Nephron (organoid): Measurements from ENCODE around the gene SPOCK2.

Source experiments
- H3K27ac Mint-ChIP-seq, 3 experiments: 2 replicates each; pipeline ENCODE4 v1.8.0; 2020; ENCODE audit warnings: mixed read lengths in 3 of 3, mild to moderate bottlenecking in 2 of 3, moderate library complexity in 1 of 3
- H3K27me3 Mint-ChIP-seq: 2 replicates; pipeline ENCODE4 v1.8.0; 2021; ENCODE audit warnings: low read depth, mild to moderate bottlenecking, moderate library complexity, mixed read lengths
- H3K36me3 Mint-ChIP-seq: 2 replicates; pipeline ENCODE4 v1.8.0; 2020; ENCODE audit warnings: low read depth, mixed read lengths
- H3K4me1 Mint-ChIP-seq: 2 replicates; pipeline ENCODE4 v1.8.0; 2020; ENCODE audit warnings: mixed read lengths
- H3K4me3 Mint-ChIP-seq, 3 experiments: 2 replicates each; pipeline ENCODE4 v1.8.0; 2020; ENCODE audit warnings: mild to moderate bottlenecking in 3 of 3, mixed read lengths in 3 of 3, moderate library complexity in 2 of 3
- H3K9me3 Mint-ChIP-seq: 2 replicates; pipeline ENCODE4 v1.8.0; 2020; ENCODE audit warnings: mixed read lengths
- CTCF ChIP-seq, 3 experiments: fragments of 200-600 bp; sonication (generic); IDR thresholded peaks; one replicate each; pipeline ENCODE4 v1.5.0; 2021; ENCODE audit warnings: antibody characterized with exemption in 3 of 3; ENCODE audit not compliant: unreplicated experiment in 3 of 3

The SPOCK2 gene

DNA sequence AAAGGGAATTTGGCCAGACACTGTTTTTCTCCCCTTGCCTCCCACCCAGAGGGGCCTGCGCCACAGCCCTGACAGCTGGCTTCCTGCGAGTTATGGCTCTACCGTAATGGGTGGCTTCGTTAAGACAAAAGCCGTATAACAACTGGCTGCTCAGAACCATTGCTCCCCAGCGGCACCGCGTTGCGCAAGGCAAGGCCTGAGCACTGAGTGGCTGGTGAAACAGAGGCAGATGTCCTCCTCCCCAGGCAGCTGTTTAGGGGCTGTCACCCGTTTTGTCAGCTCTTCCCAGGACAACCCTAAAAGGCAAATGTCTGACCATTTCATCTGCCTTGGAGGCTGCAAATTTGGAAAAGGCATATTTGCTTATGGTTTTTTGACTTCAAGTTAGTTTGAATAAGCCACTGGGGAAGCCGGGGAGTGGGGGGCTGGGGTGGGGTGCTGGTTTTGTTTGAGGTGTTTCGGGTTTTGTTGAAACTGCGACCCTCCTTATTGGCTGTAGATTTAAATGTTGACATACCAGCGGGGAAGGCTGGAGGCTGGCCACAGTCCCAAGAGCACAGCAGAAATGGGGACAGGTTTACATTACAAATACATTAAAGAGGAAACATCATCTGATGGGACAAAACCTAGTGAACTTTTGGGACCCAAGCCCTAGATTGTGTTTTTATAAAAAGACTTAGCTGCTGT lies 681 bp upstream of the SPOCK2 start:
- Mint-ChIP-seq H3K27me3 (peaks cover 57% of the 10 kb centered on the region), H3K4me1 (peaks cover 33% of the 10 kb centered on the region), H3K27ac (peak overlapping the region; percentile 83 to 96 (median 94)), H3K4me3 (peak overlapping the region; percentile 83 to 88 (median 84)), H3K9me3 (no peaks in the 10 kb centered on the region), H3K36me3 (peaks cover 5% of the 10 kb centered on the region)
- no peak for TF ChIP-seq CTCF (IDR thresholded peaks at IDR 0.05; ENCODE audit: unreplicated experiment in 3 of 3)

GRCh38 chr10:72087392-72087968 lies 871 bp downstream of the SPOCK2 start:
- peak overlapping the region in 1 of 3 experiments; percentile 65 for H3K27ac Mint-ChIP-seq
- no peak for TF ChIP-seq CTCF (IDR thresholded peaks at IDR 0.05; ENCODE audit: unreplicated experiment in 3 of 3)
- peak overlapping the region; percentile 62 to 77 (median 71) for H3K4me3 Mint-ChIP-seq
- peaks cover 63% of the 10 kb centered on the region for H3K27me3 Mint-ChIP-seq
- no peaks in the 10 kb centered on the region for H3K9me3 Mint-ChIP-seq
- H3K4me1 Mint-ChIP-seq: peaks cover 33% of the 10 kb centered on the region
- H3K36me3 Mint-ChIP-seq: peaks cover 4% of the 10 kb centered on the region

- Mint-ChIP-seq H3K9me3 (no peaks in the 10 kb centered on the region), H3K27me3 (peaks cover 62% of the 10 kb centered on the region), H3K27ac (peak overlapping the region; percentile 29 to 89 (median 75)), H3K36me3 (no peaks in the 10 kb centered on the region), H3K4me3 (peak overlapping the region; percentile 77 to 87 (median 85)), H3K4me1 (peaks cover 33% of the 10 kb centered on the region)
- peak in 1 of 3 experiments; percentile 14 for TF ChIP-seq CTCF (IDR thresholded peaks at IDR 0.05; ENCODE audit: unreplicated experiment in 3 of 3)
Observed at GRCh38 chr10:72086466-72087391, 1.6 kb downstream of the SPOCK2 start.

- Mint-ChIP-seq H3K27me3 (peaks cover 57% of the 10 kb centered on the region), H3K4me3 (peak overlapping the region; percentile 76 to 87 (median 85)), H3K36me3 (no peaks in the 10 kb centered on the region)
Observed at GRCh38 chr10:72085864-72086465, 2.4 kb downstream of the SPOCK2 start.

More at GRCh38 chr10:72085864-72086465, 2.4 kb downstream of the SPOCK2 start:
- TF ChIP-seq CTCF (IDR thresholded peaks at IDR 0.05; ENCODE audit: unreplicated experiment in 3 of 3): no peak
- Mint-ChIP-seq H3K4me1 (peaks cover 38% of the 10 kb centered on the region), H3K9me3 (no peaks in the 10 kb centered on the region), H3K27ac (peak overlapping the region; percentile 29 to 75 (median 44))
